GM12878 (cell line): ENCODE data around the gene IQCC. TPM values are rescaled to one million over a fixed set of nuclear protein-coding genes. Genes with fewer than 3 reads are reported as not detected.

ENCODE experiments used
- BACH1 ChIP-seq: fragments of 450-650 bp; IDR thresholded peaks from 2 replicates; pipeline ENCODE4 v1.6.1; 2017; ENCODE audit warnings: mild to moderate bottlenecking, borderline replicate concordance
- CBFB ChIP-seq: IDR thresholded peaks from 2 replicates; pipeline ENCODE4 v1.6.1; 2016; ENCODE audit warnings: antibody characterized with exemption, low read depth
- CREM ChIP-seq: IDR thresholded peaks from 2 replicates; pipeline ENCODE4 v1.6.1; 2014; ENCODE audit warnings: antibody characterized with exemption, low read depth
- FOXM1 ChIP-seq: IDR thresholded peaks from 2 replicates; pipeline ENCODE4 v1.6.1; 2012; ENCODE audit warnings: low read depth, mild to moderate bottlenecking, inconsistent platforms, low read length, moderate library complexity
- GABPA ChIP-seq: IDR thresholded peaks from 2 replicates; pipeline ENCODE4 v1.6.1; 2014; ENCODE audit warnings: antibody characterized with exemption, low read depth, mild to moderate bottlenecking, inconsistent platforms
- HCFC1 ChIP-seq: fragments of 150-350 bp; IDR thresholded peaks from 2 replicates; pipeline ENCODE4 v1.6.1; 2014; ENCODE audit warnings: low read length
- MYB ChIP-seq: fragments of 150-350 bp; IDR thresholded peaks from 2 replicates; pipeline ENCODE4 v1.6.1; 2014; ENCODE audit warnings: mild to moderate bottlenecking, low read depth, low read length, borderline replicate concordance
- MYC ChIP-seq: IDR thresholded peaks from 2 replicates; pipeline ENCODE4 v1.6.1; 2011; ENCODE audit warnings: mild to moderate bottlenecking, low read length, moderate library complexity, inconsistent platforms; ENCODE audit not compliant: insufficient read depth, insufficient replicate concordance, insufficient read length, severe bottlenecking
- NBN ChIP-seq: fragments of 450-650 bp; IDR thresholded peaks from 2 replicates; pipeline ENCODE4 v1.6.1; 2016
- NFYB ChIP-seq: IDR thresholded peaks from 2 replicates; pipeline ENCODE4 v1.6.1; 2011; ENCODE audit warnings: low read depth, mild to moderate bottlenecking, low read length, improper control_type of control experiment, moderate library complexity; ENCODE audit not compliant: insufficient read depth
- NR2C1 ChIP-seq: fragments of 450-650 bp; IDR thresholded peaks from 2 replicates; pipeline ENCODE4 v1.6.1; 2017; ENCODE audit warnings: antibody characterized with exemption, mild to moderate bottlenecking, moderate library complexity
- NR2F1 ChIP-seq: fragments of 450-650 bp; conservative IDR thresholded peaks from 2 replicates; pipeline ENCODE4 v1.6.1; 2017; ENCODE audit warnings: mild to moderate bottlenecking
- POLR2AphosphoS2 ChIP-seq: IDR thresholded peaks from 2 replicates; pipeline ENCODE4 v1.6.1; 2011; ENCODE audit warnings: low read depth, mild to moderate bottlenecking, low read length, improper control_type of control experiment, moderate library complexity
- POU2F2 ChIP-seq: IDR thresholded peaks from 3 replicates; pipeline ENCODE4 v1.6.1; 2011; ENCODE audit warnings: low read depth, mild to moderate bottlenecking, low read length, borderline replicate concordance
- RB1 ChIP-seq: fragments of 450-650 bp; formaldehyde crosslinking; IDR thresholded peaks from 2 replicates; pipeline ENCODE4 v1.6.1; 2017; ENCODE audit warnings: mild to moderate bottlenecking, borderline replicate concordance
- RCOR1 ChIP-seq: conservative IDR thresholded peaks from 2 replicates; pipeline ENCODE4 v1.6.1; 2012; ENCODE audit warnings: low read depth, low read length, improper control_type of control experiment
- SP1 ChIP-seq: IDR thresholded peaks from one replicate; pipeline ENCODE4 v1.6.1; 2011; ENCODE audit warnings: low read depth, low read length
- SREBF2 ChIP-seq: IDR thresholded peaks from 2 replicates; pipeline ENCODE4 v1.6.1; 2012; ENCODE audit warnings: mild to moderate bottlenecking, low read length
- ZNF217 ChIP-seq: fragments of 450-650 bp; IDR thresholded peaks from 2 replicates; pipeline ENCODE4 v1.6.1; 2017; ENCODE audit warnings: antibody characterized with exemption, mild to moderate bottlenecking
- ZNF592 ChIP-seq: fragments of 450-650 bp; IDR thresholded peaks from 2 replicates; pipeline ENCODE4 v1.6.1; 2017; ENCODE audit warnings: mild to moderate bottlenecking, moderate library complexity
- polyA plus RNA-seq, 11 experiments: library from polyadenylated mRNA; depleted of rRNA in 4 of 11; unstranded in 6 of 11; stranded (reverse) in 5 of 11; fragments of >200 nt; fragmentation: Nextera tagmentation in 4 of 11; fragmentation: Illumina TruSeq in 1 of 11; extraction: Ambion mirVana in 4 of 11; extraction: Trizol in 1 of 11; gene quantifications; 1 replicate in 1 of 11; 2 replicates in 10 of 11; pipeline versions ENCODE4 v1.2.1 to v1.2.3, GENCODE V29; 2011 to 2016; ENCODE audit warnings: inconsistent platforms in 2 of 11, missing spikeins in 2 of 11, low read depth in 1 of 11
- total RNA-seq, 4 experiments: library from RNA; depleted of rRNA in 3 of 4; stranded (reverse); fragments of >200 nt in 3 of 4; fragmentation: Illumina TruSeq in 1 of 4; extraction: Trizol in 1 of 4; gene quantifications; 2 replicates each; pipeline versions ENCODE4 v1.2.1 to v1.2.3, GENCODE V29; 2013 to 2021
- TF ChIP-seq, protein P1 (sequence below): fragments of 450-650 bp; IDR thresholded peaks from 2 replicates; pipeline ENCODE4 v1.6.1; 2017; ENCODE audit warnings: mild to moderate bottlenecking
- TF ChIP-seq, protein P2 (sequence below): fragments of 150-350 bp; IDR thresholded peaks from 2 replicates; pipeline ENCODE4 v1.6.1; 2016; ENCODE audit warnings: low read depth, low read length

Gene IQCC
- total and polyA plus RNA-seq, 10 of the 15 experiments (the other 5 are each of a cell fraction or from before 2014, with no cell fraction given) = 2.1 to 6.8 (median 4.9) TPM

- TF ChIP-seq MYC (no peak), ZNF217 (no peak), MYB (no peak), SREBF2 (no peak), GABPA (no peak), NFYB (no peak), HCFC1 (no peak), CREM (peak; percentile 35; the same call in 1 of the 2 replicates), FOXM1 (no peak), POU2F2 (no peak), BACH1 (peak; percentile 34; the same call in 1 of the 2 replicates), NBN (peak; percentile 72; the same call in 1 of the 2 replicates), POLR2AphosphoS2 (no peak), NR2F1 (peak; percentile 32; the same call in 1 of the 2 replicates), NR2C1 (no peak), ZNF592 (no peak), RCOR1 (no peak), RB1 (peak; percentile 52; the same call in 1 of the 2 replicates), SP1 (peak; percentile 35), CBFB (no peak)
- TF ChIP-seq, protein P1, sequence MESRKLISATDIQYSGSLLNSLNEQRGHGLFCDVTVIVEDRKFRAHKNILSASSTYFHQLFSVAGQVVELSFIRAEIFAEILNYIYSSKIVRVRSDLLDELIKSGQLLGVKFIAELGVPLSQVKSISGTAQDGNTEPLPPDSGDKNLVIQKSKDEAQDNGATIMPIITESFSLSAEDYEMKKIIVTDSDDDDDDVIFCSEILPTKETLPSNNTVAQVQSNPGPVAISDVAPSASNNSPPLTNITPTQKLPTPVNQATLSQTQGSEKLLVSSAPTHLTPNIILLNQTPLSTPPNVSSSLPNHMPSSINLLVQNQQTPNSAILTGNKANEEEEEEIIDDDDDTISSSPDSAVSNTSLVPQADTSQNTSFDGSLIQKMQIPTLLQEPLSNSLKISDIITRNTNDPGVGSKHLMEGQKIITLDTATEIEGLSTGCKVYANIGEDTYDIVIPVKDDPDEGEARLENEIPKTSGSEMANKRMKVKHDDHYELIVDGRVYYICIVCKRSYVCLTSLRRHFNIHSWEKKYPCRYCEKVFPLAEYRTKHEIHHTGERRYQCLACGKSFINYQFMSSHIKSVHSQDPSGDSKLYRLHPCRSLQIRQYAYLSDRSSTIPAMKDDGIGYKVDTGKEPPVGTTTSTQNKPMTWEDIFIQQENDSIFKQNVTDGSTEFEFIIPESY = no peak
- TF ChIP-seq, protein P2, sequence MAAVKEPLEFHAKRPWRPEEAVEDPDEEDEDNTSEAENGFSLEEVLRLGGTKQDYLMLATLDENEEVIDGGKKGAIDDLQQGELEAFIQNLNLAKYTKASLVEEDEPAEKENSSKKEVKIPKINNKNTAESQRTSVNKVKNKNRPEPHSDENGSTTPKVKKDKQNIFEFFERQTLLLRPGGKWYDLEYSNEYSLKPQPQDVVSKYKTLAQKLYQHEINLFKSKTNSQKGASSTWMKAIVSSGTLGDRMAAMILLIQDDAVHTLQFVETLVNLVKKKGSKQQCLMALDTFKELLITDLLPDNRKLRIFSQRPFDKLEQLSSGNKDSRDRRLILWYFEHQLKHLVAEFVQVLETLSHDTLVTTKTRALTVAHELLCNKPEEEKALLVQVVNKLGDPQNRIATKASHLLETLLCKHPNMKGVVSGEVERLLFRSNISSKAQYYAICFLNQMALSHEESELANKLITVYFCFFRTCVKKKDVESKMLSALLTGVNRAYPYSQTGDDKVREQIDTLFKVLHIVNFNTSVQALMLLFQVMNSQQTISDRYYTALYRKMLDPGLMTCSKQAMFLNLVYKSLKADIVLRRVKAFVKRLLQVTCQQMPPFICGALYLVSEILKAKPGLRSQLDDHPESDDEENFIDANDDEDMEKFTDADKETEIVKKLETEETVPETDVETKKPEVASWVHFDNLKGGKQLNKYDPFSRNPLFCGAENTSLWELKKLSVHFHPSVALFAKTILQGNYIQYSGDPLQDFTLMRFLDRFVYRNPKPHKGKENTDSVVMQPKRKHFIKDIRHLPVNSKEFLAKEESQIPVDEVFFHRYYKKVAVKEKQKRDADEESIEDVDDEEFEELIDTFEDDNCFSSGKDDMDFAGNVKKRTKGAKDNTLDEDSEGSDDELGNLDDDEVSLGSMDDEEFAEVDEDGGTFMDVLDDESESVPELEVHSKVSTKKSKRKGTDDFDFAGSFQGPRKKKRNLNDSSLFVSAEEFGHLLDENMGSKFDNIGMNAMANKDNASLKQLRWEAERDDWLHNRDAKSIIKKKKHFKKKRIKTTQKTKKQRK = no peak
Observed at GRCh38 chr1:32247983-32248889, 42.8 kb downstream of the IQCC start (continued).
